GM19463 (cell line): ENCODE results near the gene B3GALT2.
"Not testable (repeated sequence)": the region's sequence is repeated elsewhere in the genome, so short reads cannot be mapped to it uniquely, and the experiment has no call there.

Experiments
- ATAC-seq: cut with Tn5 transposase; IDR thresholded peaks from one replicate; pipeline ENCODE4 v1.9.1; 2021; ENCODE audit warnings: mild to moderate bottlenecking, moderate library complexity; ENCODE audit not compliant: unreplicated experiment

Gene B3GALT2

GRCh38 chr1:193185901-193186731 is at the start of gene B3GALT2:
Gene B3GALT2, minus strand, starts transcription at chr1:193186613. Its CDS starts 5,051 bp downstream, at chr1:193181562.
- ATAC-seq = peak; percentile 32

GRCh38 chr1:193234530-193234929 is 48.1 kb upstream of the B3GALT2 start:
- ATAC-seq = no peak

DNA sequence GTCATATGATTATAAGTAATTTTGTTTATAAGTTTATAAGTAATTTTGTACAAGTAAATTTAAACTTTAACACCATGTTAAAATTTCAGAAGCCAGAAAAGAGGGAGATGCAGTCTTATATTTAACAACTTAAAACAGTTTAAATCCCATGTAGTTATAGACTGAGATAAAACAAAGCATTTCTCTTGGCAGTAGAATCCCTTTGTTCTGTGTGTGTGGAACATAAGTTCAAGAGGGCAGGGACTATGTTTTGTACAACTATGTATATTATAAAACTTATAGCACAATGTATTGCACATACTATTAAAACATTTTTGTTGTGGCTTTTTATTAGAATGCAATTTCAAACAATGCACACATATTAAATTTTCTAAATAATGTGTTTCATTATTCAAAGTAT is 44.7 kb upstream of the B3GALT2 start:
- not testable (repeated sequence) for ATAC-seq

- ATAC-seq = no peak
Observed at GRCh38 chr1:193229136-193229535, 42.7 kb upstream of the B3GALT2 start.

DNA sequence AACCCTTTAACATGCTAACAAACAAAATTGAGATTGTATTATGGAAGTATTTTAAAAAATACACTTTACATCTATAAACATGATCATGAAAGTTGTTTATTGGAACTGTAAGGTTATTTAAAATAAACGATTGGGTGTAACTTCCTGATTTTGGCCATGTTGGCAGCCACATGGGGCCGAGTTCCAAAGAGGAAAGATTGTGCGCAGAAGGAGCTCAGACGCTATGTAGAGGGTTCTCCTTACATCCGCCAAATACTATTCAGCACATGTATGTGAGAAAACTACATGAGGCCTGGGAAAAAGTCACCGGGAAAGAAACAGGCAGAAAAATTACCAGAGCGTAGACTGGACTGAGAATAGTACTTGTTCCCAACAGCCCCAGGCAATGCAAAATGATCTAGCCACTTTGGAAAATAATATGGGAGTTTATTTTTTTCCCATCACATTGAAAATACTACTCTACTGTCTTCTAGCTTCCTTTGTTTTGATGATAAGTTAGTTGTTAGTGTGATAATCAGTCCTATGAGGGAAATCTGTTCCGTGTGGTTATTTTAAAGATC is 35.7 kb upstream of the B3GALT2 start:
- no peak for ATAC-seq

GRCh38 chr1:193221651-193222050 is 35.2 kb upstream of the B3GALT2 start:
- no peak for ATAC-seq

DNA sequence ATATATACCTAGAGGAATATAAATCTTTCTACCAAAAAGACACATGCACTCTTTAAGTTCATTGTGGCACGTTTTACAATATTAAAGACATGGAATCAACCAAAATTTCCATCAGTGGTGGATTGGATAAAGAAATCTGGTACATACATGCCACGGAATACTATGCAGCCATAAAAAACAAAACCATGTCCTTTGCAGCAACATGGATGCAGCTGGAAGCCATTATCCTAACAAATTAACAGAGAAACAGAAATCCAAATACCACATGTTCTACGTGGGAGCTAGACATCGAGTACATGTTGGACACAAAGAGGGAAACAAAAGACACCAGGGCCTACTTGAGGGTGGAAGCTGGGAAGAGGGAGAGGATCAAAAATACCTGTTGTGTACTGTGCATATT is 33.0 kb upstream of the B3GALT2 start:
- no peak for ATAC-seq

GRCh38 chr1:193216920-193217319 is 30.5 kb upstream of the B3GALT2 start:
- no peak for ATAC-seq

GRCh38 chr1:193213998-193214397 is 27.6 kb upstream of the B3GALT2 start:
- ATAC-seq = no peak

GRCh38 chr1:193212637-193213036 is 26.2 kb upstream of the B3GALT2 start:
- no peak for ATAC-seq

DNA sequence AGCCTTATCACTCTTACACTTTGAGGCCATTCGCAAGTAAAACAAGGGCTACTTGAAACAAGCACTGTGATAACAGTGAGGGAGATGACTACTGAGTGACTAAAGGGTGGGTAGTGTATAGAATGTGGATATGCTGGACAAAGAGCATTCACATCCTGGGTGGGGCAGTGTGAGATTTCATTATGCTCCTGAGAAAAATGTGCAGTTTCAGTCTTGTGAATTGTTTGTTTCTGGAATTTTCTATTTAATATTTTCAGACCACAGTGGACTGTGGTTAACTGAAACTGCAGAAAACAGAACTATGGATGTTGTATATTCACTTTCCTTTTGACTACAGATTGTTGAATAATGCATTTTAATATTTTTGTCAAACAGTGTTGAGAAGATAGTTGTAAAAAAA is 25.1 kb upstream of the B3GALT2 start:
- ATAC-seq = peak; percentile 77

DNA sequence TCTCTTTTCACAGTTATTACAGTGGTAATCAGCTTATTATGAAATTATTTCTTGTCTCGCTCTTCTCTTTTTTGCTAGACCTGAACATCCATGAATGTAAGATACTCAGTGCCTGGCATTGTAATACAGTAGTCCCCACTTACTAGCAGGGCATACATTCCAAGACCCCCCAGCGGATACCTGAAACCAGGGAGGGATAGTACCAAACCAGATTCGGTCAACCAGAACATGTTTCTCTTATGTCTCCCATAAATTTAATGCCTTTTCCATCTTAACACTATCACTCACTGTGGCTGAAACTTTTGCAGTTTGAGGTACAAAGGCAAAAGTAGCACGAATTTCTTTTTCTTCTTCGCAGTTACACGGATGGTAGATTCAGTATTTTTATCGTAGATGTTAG is 24.6 kb upstream of the B3GALT2 start:
- ATAC-seq = no peak

GRCh38 chr1:193201021-193201420 is 14.6 kb upstream of the B3GALT2 start:
- no peak for ATAC-seq

- ATAC-seq = no peak
Observed at GRCh38 chr1:193199940-193200339, 13.5 kb upstream of the B3GALT2 start.

DNA sequence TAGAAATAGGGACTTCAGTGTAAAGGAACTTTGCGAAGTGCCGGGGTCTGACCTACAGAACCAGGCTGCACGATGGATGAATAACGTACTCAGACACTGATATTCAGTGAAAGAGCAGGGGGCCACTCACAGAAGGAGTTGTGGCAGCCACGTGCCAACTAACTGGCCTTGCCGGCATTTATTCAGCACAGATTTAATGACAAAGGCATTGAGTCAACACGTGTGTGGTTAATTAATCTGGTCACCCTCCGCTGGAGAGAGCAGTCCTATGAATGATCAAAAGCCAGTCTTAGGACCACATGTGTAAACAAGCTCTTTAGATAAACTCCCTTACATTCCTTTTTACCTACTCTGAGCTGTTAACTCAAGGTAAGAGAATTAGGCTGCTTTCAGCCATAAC is 6.2 kb upstream of the B3GALT2 start:
- no peak for ATAC-seq

- ATAC-seq = peak; percentile 38
Observed at GRCh38 chr1:193190096-193190744, 3.8 kb upstream of the B3GALT2 start.

GRCh38 chr1:193189442-193190095 is 3.2 kb upstream of the B3GALT2 start:
- ATAC-seq = no peak

- ATAC-seq = not testable (repeated sequence)
Observed at GRCh38 chr1:193188915-193189314, 2.5 kb upstream of the B3GALT2 start.

GRCh38 chr1:193187114-193187513 is 701 bp upstream of the B3GALT2 start:
- no peak for ATAC-seq

- no peak for ATAC-seq
Observed at GRCh38 chr1:193185211-193185610, 1.2 kb downstream of the B3GALT2 start.

GRCh38 chr1:193184776-193185175 is 1.6 kb downstream of the B3GALT2 start:
- ATAC-seq = no peak
